ENCODE measurements around the gene SLX9. TPM values are rescaled to one million over a fixed set of nuclear protein-coding genes. Genes with fewer than 3 reads are reported as not detected.

SLX9 gene
- total RNA-seq, 4 donors from 2014 or later: 8.1 to 46.0 (median 16.6) TPM

- Histone ChIP-seq H3K27ac (peak overlapping the region in 3 of 4 donors; percentile 19 to 69 (median 48)), H3K4me3 (no peak overlapping the region)
- 72% methylated on average over 38 of the region's 46 CpGs; no CpG with 5 or more reads in 1 of the 2 donors for WGBS, 2 donors (ENCODE audit: low coverage in 1 of 2)
Measured at GRCh38 chr21:45001134-45002095, 61.6 kb downstream of the SLX9 start.

GRCh38 chr21:45002381-45003204, 62.8 kb downstream of the SLX9 start:
- H3K36me3 ChIP-seq: no peaks in the 10 kb centered on the region
- H3K27me3 ChIP-seq: no peaks in the 10 kb centered on the region
- H3K4me3 ChIP-seq: no peak overlapping the region
- intact Hi-C loops (cut with DNase I; ENCODE audit: low total_unique reads) (no loop called here), in situ Hi-C loops (cut with MboI; ENCODE audit: low pct_ligation_motif_present in 1 of 4, low pct_unique_long_range_greater_than_20kb in 1 of 4, low sequenced_read_pairs in 3 of 4) (no loop called here)
- H3K4me1 ChIP-seq: peaks cover 0 to 16% (median 4%) of the 10 kb centered on the region in 4 donors
- WGBS, 2 donors (ENCODE audit: low coverage in 1 of 2): 88% methylated on average over 27 of the region's 28 CpGs; no CpG with 5 or more reads in 1 of the 2 donors
- H3K27ac ChIP-seq: peak overlapping the region in 1 of 4 donors; percentile 51
- no peaks in the 10 kb centered on the region for H3K9me3 ChIP-seq
- no peak for TF ChIP-seq POLR2A (IDR thresholded peaks at IDR 0.05)
- TF ChIP-seq POLR2AphosphoS5 (IDR thresholded peaks at IDR 0.05): no peak
- TF ChIP-seq EP300 (IDR thresholded peaks at IDR 0.05; ENCODE audit: low read depth): no peak
- no peak for TF ChIP-seq CTCF (IDR thresholded peaks at IDR 0.05)
- DNase-seq: no peak

More at GRCh38 chr21:45001134-45002095, 61.6 kb downstream of the SLX9 start:
- peaks cover 0 to 16% (median 4%) of the 10 kb centered on the region in 4 donors for H3K4me1 ChIP-seq
- no peaks in the 10 kb centered on the region for H3K36me3 ChIP-seq
- in situ Hi-C loops (cut with MboI; ENCODE audit: low pct_ligation_motif_present in 1 of 4, low pct_unique_long_range_greater_than_20kb in 1 of 4, low sequenced_read_pairs in 3 of 4) (no loop called here), intact Hi-C loops (cut with DNase I; ENCODE audit: low total_unique reads) (no loop called here)
- peak; percentile 63 for DNase-seq
- no peaks in the 10 kb centered on the region for H3K9me3 ChIP-seq
- no peak for TF ChIP-seq EP300 (IDR thresholded peaks at IDR 0.05; ENCODE audit: low read depth)
- TF ChIP-seq CTCF (IDR thresholded peaks at IDR 0.05): no peak
- TF ChIP-seq POLR2A (IDR thresholded peaks at IDR 0.05): no peak
- TF ChIP-seq POLR2AphosphoS5 (IDR thresholded peaks at IDR 0.05): peak in 1 of 3 donors; percentile 5
- no peaks in the 10 kb centered on the region for H3K27me3 ChIP-seq

- H3K4me3 ChIP-seq: no peak overlapping the region
- intact Hi-C loops (cut with DNase I; ENCODE audit: low total_unique reads): no loop called here
- peak; percentile 4 for DNase-seq
- no peaks in the 10 kb centered on the region for H3K9me3 ChIP-seq
- in situ Hi-C loops (cut with MboI; ENCODE audit: low pct_ligation_motif_present in 1 of 4, low pct_unique_long_range_greater_than_20kb in 1 of 4, low sequenced_read_pairs in 3 of 4): no loop called here
- 70 to 76% methylated on average over 5 to 14 of the region's 14 CpGs for WGBS, 2 donors (ENCODE audit: low coverage in 1 of 2)
- no peaks in the 10 kb centered on the region for H3K36me3 ChIP-seq
- H3K4me1 ChIP-seq: peaks cover 0 to 16% (median 4%) of the 10 kb centered on the region in 4 donors
- H3K27me3 ChIP-seq: no peaks in the 10 kb centered on the region
- TF ChIP-seq CTCF (IDR thresholded peaks at IDR 0.05) (no peak), POLR2A (IDR thresholded peaks at IDR 0.05) (no peak), EP300 (IDR thresholded peaks at IDR 0.05; ENCODE audit: low read depth) (no peak), POLR2AphosphoS5 (IDR thresholded peaks at IDR 0.05) (no peak)
- H3K27ac ChIP-seq: peak overlapping the region in 3 of 4 donors; percentile 39 to 51 (median 47)
Measured at GRCh38 chr21:45003331-45004058, 63.7 kb downstream of the SLX9 start.

Data from transverse colon (tissue), 4 donors.